GM23338 (cell line): Measurements from ENCODE around the gene MON1B. TPM values are rescaled to one million over a fixed set of nuclear protein-coding genes. Genes with fewer than 3 reads are reported as not detected.

Experiments
- ATAC-seq: fragments of 200-7000 bp; cut with Tn5 transposase; 3 replicates; pipeline ENCODE4 v1.9.1; 2020
- DNase-seq: peaks from one replicate; pipeline ENCODE4 v3.0.0-alpha.2; 2015; ENCODE audit warnings: low spot score
- H2AFZ ChIP-seq: fragments of 200-600 bp; sonication (generic); 2 replicates; pipeline ENCODE4 v1.8.0; 2016; ENCODE audit warnings: antibody characterized with exemption, mild to moderate bottlenecking, moderate library complexity
- H3F3A ChIP-seq: fragments of 200-600 bp; sonication (generic); replicated peaks from 2 replicates; pipeline ENCODE4 v1.8.0; 2017; ENCODE audit warnings: antibody characterized with exemption, mixed run types, low read depth
- H3K27ac ChIP-seq: fragments of 200-600 bp; sonication (generic); 2 replicates; pipeline ENCODE4 v1.6.1; 2016; ENCODE audit warnings: low read depth
- H3K27me3 ChIP-seq: fragments of 200-600 bp; sonication (generic); 2 replicates; pipeline ENCODE4 v1.8.0; 2016; ENCODE audit warnings: mild to moderate bottlenecking, mixed run types, moderate library complexity; ENCODE audit not compliant: insufficient read depth
- H3K36me3 ChIP-seq: fragments of 200-600 bp; sonication (generic); 2 replicates; pipeline ENCODE4 v1.8.0; 2016; ENCODE audit warnings: mild to moderate bottlenecking; ENCODE audit not compliant: insufficient read depth
- H3K4me1 ChIP-seq: fragments of 200-600 bp; sonication (generic); 2 replicates; pipeline ENCODE4 v1.8.0; 2016; ENCODE audit warnings: mild to moderate bottlenecking, moderate library complexity; ENCODE audit not compliant: insufficient read depth
- H3K4me2 ChIP-seq: fragments of 200-600 bp; sonication (generic); 2 replicates; pipeline ENCODE4 v1.7.1; 2017; ENCODE audit warnings: mixed run types
- H3K4me3 ChIP-seq: fragments of 200-600 bp; sonication (generic); 2 replicates; pipeline ENCODE4 v1.6.1; 2016; ENCODE audit warnings: mixed run types
- H3K79me2 ChIP-seq: fragments of 200-600 bp; sonication (generic); replicated peaks from 2 replicates; pipeline ENCODE4 v1.8.0; 2017; ENCODE audit warnings: mild to moderate bottlenecking; ENCODE audit not compliant: insufficient read depth
- H3K9me2 ChIP-seq: fragments of 200-600 bp; sonication (generic); 2 replicates; pipeline ENCODE4 v1.8.0; 2017; ENCODE audit not compliant: insufficient read depth
- H4K20me1 ChIP-seq: fragments of 200-600 bp; sonication (generic); replicated peaks from 2 replicates; pipeline ENCODE4 v1.8.0; 2017; ENCODE audit warnings: mild to moderate bottlenecking; ENCODE audit not compliant: insufficient read depth
- H3K27ac Mint-ChIP-seq: 2 replicates; pipeline ENCODE4 v1.8.0; 2020; ENCODE audit warnings: inconsistent platforms, mild to moderate bottlenecking, moderate library complexity, mixed read lengths
- H3K27me3 Mint-ChIP-seq: 3 replicates; pipeline ENCODE4 v1.8.0; 2022; ENCODE audit warnings: low read depth, mild to moderate bottlenecking, moderate library complexity, mixed read lengths, inconsistent platforms; ENCODE audit not compliant: insufficient read depth, poor library complexity
- H3K36me3 Mint-ChIP-seq: 3 replicates; pipeline ENCODE4 v1.8.0; 2021; ENCODE audit warnings: low read depth, mild to moderate bottlenecking, inconsistent platforms, moderate library complexity, mixed read lengths
- H3K4me1 Mint-ChIP-seq: 3 replicates; pipeline ENCODE4 v1.8.0; 2020; ENCODE audit warnings: mild to moderate bottlenecking, inconsistent platforms, mixed read lengths
- H3K4me3 Mint-ChIP-seq: 3 replicates; pipeline ENCODE4 v1.8.0; 2021; ENCODE audit warnings: moderate library complexity, mild to moderate bottlenecking, inconsistent platforms, mixed read lengths
- H3K9me3 Mint-ChIP-seq: 3 replicates; pipeline ENCODE4 v1.8.0; 2020; ENCODE audit warnings: moderate library complexity, mild to moderate bottlenecking, inconsistent platforms, mixed read lengths
- CREB1 ChIP-seq: fragments of 250-450 bp; sonication (Bioruptor Pico); IDR thresholded peaks from 2 replicates; pipeline ENCODE4 v1.5.0; 2020; ENCODE audit warnings: low read depth, mild to moderate bottlenecking, moderate library complexity
- ETS1 ChIP-seq: IDR thresholded peaks from 2 replicates; pipeline ENCODE4 v1.6.1; 2016; ENCODE audit warnings: antibody characterized with exemption
- EZH2phosphoT487 ChIP-seq: fragments of 200-600 bp; sonication (generic); IDR thresholded peaks from one replicate; pipeline ENCODE4 v1.8.1; 2018; ENCODE audit warnings: antibody characterized with exemption; ENCODE audit not compliant: unreplicated experiment
- JUNB ChIP-seq: IDR thresholded peaks from one replicate; pipeline ENCODE4 v1.6.1; 2016; ENCODE audit warnings: antibody characterized with exemption; ENCODE audit not compliant: unreplicated experiment
- NANOG ChIP-seq: IDR thresholded peaks from 2 replicates; pipeline ENCODE4 v1.6.1; 2016; ENCODE audit warnings: antibody characterized with exemption, borderline replicate concordance
- POLR2AphosphoS5 ChIP-seq: IDR thresholded peaks from 2 replicates; pipeline ENCODE4 v1.6.1; 2016; ENCODE audit warnings: antibody characterized with exemption, low read depth
- REST ChIP-seq: IDR thresholded peaks from one replicate; pipeline ENCODE4 v1.6.1; 2018; ENCODE audit warnings: antibody characterized with exemption; ENCODE audit not compliant: unreplicated experiment
- STAT1 ChIP-seq: IDR thresholded peaks from one replicate; pipeline ENCODE4 v1.6.1; 2016; ENCODE audit warnings: antibody characterized with exemption; ENCODE audit not compliant: unreplicated experiment
- ZNF114 ChIP-seq: fragments of 250-450 bp; sonication (Bioruptor Pico); IDR thresholded peaks from 2 replicates; pipeline ENCODE4 v1.5.0; 2020; ENCODE audit warnings: mild to moderate bottlenecking, moderate library complexity
- ZNF331 ChIP-seq: fragments of 250-450 bp; sonication (Bioruptor Pico); IDR thresholded peaks from 2 replicates; pipeline ENCODE4 v1.5.0; 2020; ENCODE audit warnings: low read depth, mild to moderate bottlenecking, moderate library complexity
- ZNF462 ChIP-seq: fragments of 250-450 bp; sonication (Bioruptor Pico); IDR thresholded peaks from 2 replicates; pipeline ENCODE4 v1.5.0; 2020; ENCODE audit warnings: mild to moderate bottlenecking, moderate library complexity
- polyA plus RNA-seq: library from polyadenylated mRNA; unstranded; fragments of >200 nt; fragmentation: Nextera tagmentation; extraction: Ambion mirVana; gene quantifications from 2 replicates; pipeline ENCODE4 v1.2.1, GENCODE V29; 2016
- total RNA-seq: library from RNA; depleted of rRNA; stranded (reverse); fragments of >200 nt; shearing (Covaris generic); gene quantifications from 2 replicates; pipeline ENCODE4 v1.2.3, GENCODE V29; 2014
- TF ChIP-seq, protein P1 (sequence below), 2 experiments: fragments of 200-600 bp in 1 of 2; sonication (generic) in 1 of 2; conservative IDR thresholded peaks; 2 replicates each; pipeline versions ENCODE4 v1.5.1 to v1.6.1; 2016 to 2017; ENCODE audit warnings: antibody characterized with exemption in 2 of 2, low read depth in 2 of 2, mild to moderate bottlenecking in 2 of 2, moderate library complexity in 1 of 2

MON1B gene
- total and polyA plus RNA-seq, 2 experiments from 2014 or later, result 9.7 to 30.2 TPM

GRCh38 chr16:77250400-77250799 lies 59.4 kb downstream of the MON1B start:
- Mint-ChIP-seq H3K9me3 (no peaks in the 10 kb centered on the region), H3K27me3 (no peaks in the 10 kb centered on the region), H3K27ac (no peak overlapping the region), H3K4me1 (no peaks in the 10 kb centered on the region), H3K36me3 (no peaks in the 10 kb centered on the region), H3K4me3 (no peak overlapping the region)
- Histone ChIP-seq H3K4me1 (no peaks in the 10 kb centered on the region), H3K4me3 (no peak overlapping the region), H3K36me3 (no peaks in the 10 kb centered on the region), H4K20me1 (no peaks in the 10 kb centered on the region), H3K4me2 (no peak overlapping the region), H3K27me3 (no peaks in the 10 kb centered on the region), H3K27ac (no peak overlapping the region), H3K79me2 (no peaks in the 10 kb centered on the region), H2AFZ (no peak overlapping the region), H3F3A (no peaks in the 10 kb centered on the region), H3K9me2 (peaks cover 2% of the 10 kb centered on the region; the same call in 1 of the 2 replicates)
- TF ChIP-seq STAT1 (no peak), ZNF114 (CRISPR knock-in tag) (no peak), JUNB (no peak), EZH2phosphoT487 (no peak), ZNF331 (CRISPR knock-in tag) (no peak), POLR2AphosphoS5 (no peak), CREB1 (no peak), ETS1 (no peak), ZNF462 (no peak), NANOG (no peak), REST (no peak)
- TF ChIP-seq, protein P1, sequence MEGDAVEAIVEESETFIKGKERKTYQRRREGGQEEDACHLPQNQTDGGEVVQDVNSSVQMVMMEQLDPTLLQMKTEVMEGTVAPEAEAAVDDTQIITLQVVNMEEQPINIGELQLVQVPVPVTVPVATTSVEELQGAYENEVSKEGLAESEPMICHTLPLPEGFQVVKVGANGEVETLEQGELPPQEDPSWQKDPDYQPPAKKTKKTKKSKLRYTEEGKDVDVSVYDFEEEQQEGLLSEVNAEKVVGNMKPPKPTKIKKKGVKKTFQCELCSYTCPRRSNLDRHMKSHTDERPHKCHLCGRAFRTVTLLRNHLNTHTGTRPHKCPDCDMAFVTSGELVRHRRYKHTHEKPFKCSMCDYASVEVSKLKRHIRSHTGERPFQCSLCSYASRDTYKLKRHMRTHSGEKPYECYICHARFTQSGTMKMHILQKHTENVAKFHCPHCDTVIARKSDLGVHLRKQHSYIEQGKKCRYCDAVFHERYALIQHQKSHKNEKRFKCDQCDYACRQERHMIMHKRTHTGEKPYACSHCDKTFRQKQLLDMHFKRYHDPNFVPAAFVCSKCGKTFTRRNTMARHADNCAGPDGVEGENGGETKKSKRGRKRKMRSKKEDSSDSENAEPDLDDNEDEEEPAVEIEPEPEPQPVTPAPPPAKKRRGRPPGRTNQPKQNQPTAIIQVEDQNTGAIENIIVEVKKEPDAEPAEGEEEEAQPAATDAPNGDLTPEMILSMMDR (conservative IDR thresholded peaks at IDR 0.05; ENCODE audit: low read depth in 2 of 2), result no peak
- ATAC-seq (no peak), DNase-seq (no peak)
